ENCODE data around the gene ZNF804A. TPM values are rescaled to one million over a fixed set of nuclear protein-coding genes. Genes with fewer than 3 reads are reported as not detected.

The ZNF804A gene
- total RNA-seq, result not detected in 2 replicates

DNA sequence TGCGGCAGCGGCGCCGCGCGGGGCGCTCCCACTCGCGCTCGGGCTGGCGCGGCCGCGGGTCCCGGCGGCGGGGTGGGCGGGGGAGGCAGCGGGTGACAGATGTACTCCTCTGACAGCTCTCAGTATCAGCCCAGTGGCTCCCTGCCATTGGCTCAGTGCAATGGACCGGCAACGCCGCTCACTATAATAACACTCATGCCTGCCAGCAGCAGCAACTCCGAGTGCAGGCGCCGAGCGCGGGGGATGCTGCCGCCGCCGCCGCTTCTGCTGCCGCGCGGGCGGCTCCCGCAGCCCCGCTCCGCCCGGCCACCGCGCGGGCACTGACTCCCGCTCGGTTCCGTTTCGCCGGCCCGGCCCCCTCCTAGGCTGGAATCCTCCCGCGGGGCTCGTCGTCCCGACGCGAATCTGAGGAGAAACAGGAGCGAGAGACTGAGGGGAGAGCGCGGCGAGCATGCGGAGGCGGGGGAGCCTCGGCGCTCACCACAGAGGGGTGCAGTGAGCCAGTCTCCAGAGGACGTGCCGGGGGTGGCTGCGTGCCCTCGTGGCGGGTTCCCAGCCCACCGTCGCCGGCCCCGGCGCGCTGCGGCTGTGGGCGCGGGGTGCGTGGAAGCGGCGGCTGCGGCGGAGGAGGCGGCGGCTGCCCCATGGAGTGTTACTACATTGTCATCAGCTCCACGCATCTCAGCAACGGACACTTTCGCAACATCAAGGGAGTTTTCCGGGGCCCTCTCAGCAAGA is at the start of gene ZNF804A:
ZNF804A (plus strand) TSS at position 214 of the 738 bp plus-strand sequence; CDS start at position 645, 431 bp downstream.
- H3K27ac Mint-ChIP-seq, result no peak within 1 kb of the TSS
- no peak for DNase-seq (ENCODE audit: low spot score)

DNA sequence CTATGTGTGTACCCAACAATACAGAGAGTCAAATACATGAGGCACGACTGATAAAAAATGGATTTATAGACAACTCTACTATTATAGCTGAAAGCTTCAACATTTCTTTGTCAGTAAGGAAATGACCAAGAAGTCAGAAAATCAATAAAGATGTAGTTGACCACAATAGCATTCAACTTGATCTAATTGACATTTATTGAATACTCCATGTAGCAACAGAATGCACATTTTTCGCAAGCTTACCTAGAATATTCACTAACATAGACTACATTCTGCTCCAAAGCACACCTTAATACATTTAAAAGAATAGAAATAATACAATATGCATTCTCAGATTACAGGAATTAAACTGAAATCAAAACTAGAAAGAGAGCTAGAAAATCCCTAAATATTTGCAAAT is 49.2 kb upstream of the ZNF804A start:
- no peaks in the 10 kb centered on the region for H3K36me3 Mint-ChIP-seq (ENCODE audit: low read depth)
- intact Hi-C loops (cut with micrococcal nuclease), result no loop called here
- no peaks in the 10 kb centered on the region for H3K27me3 Mint-ChIP-seq (ENCODE audit: low read depth)
- no peak overlapping the region for H3K27ac Mint-ChIP-seq
- no peaks in the 10 kb centered on the region for H3K9me3 Mint-ChIP-seq
- no peak overlapping the region for H3K4me3 Mint-ChIP-seq (ENCODE audit: low read depth)
- no peaks in the 10 kb centered on the region for H3K4me1 Mint-ChIP-seq (ENCODE audit: low read depth)
- DNase-seq (ENCODE audit: low spot score), result no peak

More for the DNA sequence above, at the start of gene ZNF804A:
- H3K27me3 Mint-ChIP-seq (ENCODE audit: low read depth), result peaks cover 44% of the 10 kb centered on the region
- no peaks in the 10 kb centered on the region for H3K36me3 Mint-ChIP-seq (ENCODE audit: low read depth)
- peaks cover 3% of the 10 kb centered on the region for H3K4me1 Mint-ChIP-seq (ENCODE audit: low read depth)
- H3K4me3 Mint-ChIP-seq (ENCODE audit: low read depth), result peak within 1 kb of the TSS; percentile 52
- intact Hi-C loops (cut with micrococcal nuclease), result no loop called here
- H3K9me3 Mint-ChIP-seq, result no peaks in the 10 kb centered on the region

DNA sequence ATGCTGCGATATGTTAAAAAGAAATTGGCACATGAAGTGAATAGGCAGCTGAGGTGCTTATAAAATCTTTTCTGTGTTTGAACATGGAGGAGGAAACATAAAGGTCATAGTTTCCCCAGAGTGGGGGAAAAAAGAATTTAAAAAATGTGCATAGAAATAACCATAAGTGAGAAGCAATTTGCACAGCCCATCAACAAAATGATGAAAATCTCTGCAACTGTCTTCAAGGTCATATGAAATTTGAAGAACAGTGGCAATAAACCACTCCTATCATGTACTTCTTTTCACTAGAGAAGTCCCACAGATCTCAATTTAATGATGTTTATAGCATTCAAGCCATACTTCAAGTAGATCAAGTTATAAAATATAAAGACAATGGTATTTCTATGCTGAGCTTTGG is 46.7 kb upstream of the ZNF804A start:
- H3K36me3 Mint-ChIP-seq (ENCODE audit: low read depth), result no peaks in the 10 kb centered on the region
- no peaks in the 10 kb centered on the region for H3K9me3 Mint-ChIP-seq
- DNase-seq (ENCODE audit: low spot score), result no peak
- H3K27me3 Mint-ChIP-seq (ENCODE audit: low read depth), result no peaks in the 10 kb centered on the region
- H3K4me1 Mint-ChIP-seq (ENCODE audit: low read depth), result no peaks in the 10 kb centered on the region
- H3K27ac Mint-ChIP-seq, result no peak overlapping the region
- intact Hi-C loops (cut with micrococcal nuclease), result no loop called here
- H3K4me3 Mint-ChIP-seq (ENCODE audit: low read depth), result no peak overlapping the region

DNA sequence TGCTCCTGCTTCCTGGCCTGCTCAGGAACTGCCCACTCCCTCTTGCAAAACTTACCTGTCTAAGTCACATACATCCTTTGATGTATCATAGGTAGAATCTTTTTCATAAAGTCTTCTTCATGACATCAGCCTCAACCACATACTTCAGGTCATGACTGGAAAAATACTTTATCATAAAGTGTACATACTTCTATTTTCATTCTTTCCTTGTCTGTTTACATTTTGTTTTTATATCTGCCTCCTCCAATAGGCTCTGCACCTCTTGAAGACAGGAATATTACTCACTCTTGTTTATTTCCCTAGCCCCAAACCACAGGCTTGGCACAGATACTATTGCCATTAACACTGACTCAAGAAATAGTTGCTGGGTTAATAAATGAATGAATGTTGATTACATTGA is 43.6 kb upstream of the ZNF804A start:
- Mint-ChIP-seq H3K27ac (no peak overlapping the region), H3K4me3 (ENCODE audit: low read depth) (no peak overlapping the region), H3K4me1 (ENCODE audit: low read depth) (no peaks in the 10 kb centered on the region), H3K27me3 (ENCODE audit: low read depth) (no peaks in the 10 kb centered on the region), H3K9me3 (no peaks in the 10 kb centered on the region), H3K36me3 (ENCODE audit: low read depth) (no peaks in the 10 kb centered on the region)
- intact Hi-C loops (cut with micrococcal nuclease), result no loop called here
- no peak for DNase-seq (ENCODE audit: low spot score)

DNA sequence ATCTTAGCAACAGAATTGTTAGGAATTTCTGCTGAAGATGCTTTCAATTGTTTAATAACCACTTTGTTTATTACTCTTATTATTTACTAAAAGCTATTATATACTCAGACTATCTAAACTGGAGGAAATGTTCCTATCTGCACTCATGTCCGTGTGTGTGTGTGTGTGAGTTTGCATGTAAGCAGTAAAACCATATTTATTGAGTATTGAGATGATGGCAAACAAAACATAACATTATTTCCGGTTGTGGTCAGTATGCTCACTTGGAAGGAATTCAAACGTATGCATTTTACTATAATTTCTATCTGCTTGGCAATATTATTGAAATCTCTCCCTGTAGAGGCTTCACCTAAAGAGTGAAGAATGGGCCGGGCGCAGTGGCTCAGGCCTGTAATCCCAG is 43.0 kb upstream of the ZNF804A start:
- Mint-ChIP-seq H3K36me3 (ENCODE audit: low read depth) (no peaks in the 10 kb centered on the region), H3K4me1 (ENCODE audit: low read depth) (no peaks in the 10 kb centered on the region), H3K27me3 (ENCODE audit: low read depth) (no peaks in the 10 kb centered on the region), H3K4me3 (ENCODE audit: low read depth) (no peak overlapping the region), H3K9me3 (no peaks in the 10 kb centered on the region), H3K27ac (no peak overlapping the region)
- DNase-seq (ENCODE audit: low spot score), result no peak
- intact Hi-C loops (cut with micrococcal nuclease), result no loop called here

DNA sequence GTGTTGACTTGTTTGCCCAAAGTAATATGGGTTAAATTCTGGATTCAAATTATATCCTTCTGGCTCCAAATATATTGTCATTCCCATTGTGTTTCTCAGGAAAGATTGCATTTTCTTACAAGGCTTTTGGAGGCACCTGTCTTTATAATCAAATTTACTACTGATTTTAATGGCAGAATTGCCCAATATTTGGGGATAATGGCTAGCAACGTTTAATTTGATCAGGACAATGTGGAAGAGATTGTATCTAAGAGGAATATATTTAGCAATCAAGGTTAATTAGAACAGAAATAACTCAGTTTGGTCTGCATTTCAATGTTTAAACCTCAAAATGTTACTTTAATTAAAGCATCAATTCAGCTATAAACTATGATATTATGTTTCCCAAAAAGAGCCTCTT is 41.7 kb upstream of the ZNF804A start:
- no peaks in the 10 kb centered on the region for H3K27me3 Mint-ChIP-seq (ENCODE audit: low read depth)
- intact Hi-C loops (cut with micrococcal nuclease), result no loop called here

DNA sequence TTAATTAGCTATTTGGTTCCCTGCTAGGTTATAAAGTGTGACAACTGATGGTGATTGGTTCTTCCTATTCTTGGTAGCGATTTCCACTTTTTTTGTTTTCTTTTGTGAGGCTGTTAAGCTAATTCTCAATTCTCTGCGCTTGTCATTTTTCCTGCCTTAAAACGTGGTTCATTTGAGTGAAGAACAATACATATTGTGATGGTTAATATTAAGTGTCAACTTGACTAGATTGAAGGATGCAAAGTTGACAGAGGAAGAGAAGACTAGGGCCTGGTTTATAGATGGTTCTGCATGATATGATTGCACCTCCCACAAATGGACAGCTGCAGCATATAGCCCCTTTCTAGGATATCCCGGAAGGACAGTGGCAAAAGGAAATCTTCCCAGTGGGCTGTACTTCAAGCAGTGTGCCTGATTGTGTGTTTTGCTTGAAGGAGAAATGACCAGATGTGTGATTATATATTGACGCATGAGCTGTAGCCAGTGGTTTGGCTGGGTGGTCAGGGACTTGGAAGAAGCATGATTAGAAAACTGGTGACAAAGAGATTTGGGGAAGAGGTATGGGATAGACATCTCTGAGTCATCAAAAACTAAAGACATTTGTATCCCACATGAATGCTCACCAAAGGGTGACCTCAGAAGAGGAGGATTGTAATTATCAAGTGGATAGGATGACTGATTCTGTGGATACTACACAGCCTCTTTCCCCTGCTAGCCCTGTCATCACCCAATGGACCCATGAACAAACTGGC is 39.4 kb upstream of the ZNF804A start:
- no peaks in the 10 kb centered on the region for H3K27me3 Mint-ChIP-seq (ENCODE audit: low read depth)
- intact Hi-C loops (cut with micrococcal nuclease), result no loop called here
- H3K4me1 Mint-ChIP-seq (ENCODE audit: low read depth), result no peaks in the 10 kb centered on the region
- H3K36me3 Mint-ChIP-seq (ENCODE audit: low read depth), result no peaks in the 10 kb centered on the region
- H3K27ac Mint-ChIP-seq, result no peak overlapping the region
- H3K9me3 Mint-ChIP-seq, result no peaks in the 10 kb centered on the region
- no peak overlapping the region for H3K4me3 Mint-ChIP-seq (ENCODE audit: low read depth)
- DNase-seq (ENCODE audit: low spot score), result no peak

More for the DNA sequence above, 41.7 kb upstream of the ZNF804A start:
- no peak for DNase-seq (ENCODE audit: low spot score)
- Mint-ChIP-seq H3K36me3 (ENCODE audit: low read depth) (no peaks in the 10 kb centered on the region), H3K9me3 (no peaks in the 10 kb centered on the region), H3K27ac (no peak overlapping the region), H3K4me1 (ENCODE audit: low read depth) (no peaks in the 10 kb centered on the region), H3K4me3 (ENCODE audit: low read depth) (no peak overlapping the region)

DNA sequence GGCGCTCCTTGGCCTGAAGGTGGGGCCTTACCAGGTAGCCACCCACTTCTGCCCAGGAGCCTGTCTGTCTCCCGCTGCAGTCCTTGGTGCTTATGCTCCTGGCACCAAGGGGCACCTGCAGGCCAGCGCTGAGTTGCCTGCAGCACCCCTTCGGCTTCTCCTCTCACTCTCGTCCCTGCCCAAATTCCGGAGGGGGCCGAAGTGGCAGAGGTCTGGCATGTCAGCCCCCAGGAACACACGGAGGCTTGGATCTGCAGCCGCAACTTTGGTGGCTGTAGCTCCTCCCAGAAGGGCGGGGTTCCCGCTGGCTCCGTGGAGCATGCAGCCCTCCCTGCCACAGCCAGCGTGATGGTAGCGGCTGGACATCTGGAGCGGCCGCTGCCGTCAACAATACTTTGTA is 37.7 kb upstream of the ZNF804A start:
- no peaks in the 10 kb centered on the region for H3K9me3 Mint-ChIP-seq
- no peak overlapping the region for H3K27ac Mint-ChIP-seq
- no peak for DNase-seq (ENCODE audit: low spot score)
- H3K4me1 Mint-ChIP-seq (ENCODE audit: low read depth), result no peaks in the 10 kb centered on the region
- H3K27me3 Mint-ChIP-seq (ENCODE audit: low read depth), result no peaks in the 10 kb centered on the region
- intact Hi-C loops (cut with micrococcal nuclease), result no loop called here
- no peaks in the 10 kb centered on the region for H3K36me3 Mint-ChIP-seq (ENCODE audit: low read depth)
- H3K4me3 Mint-ChIP-seq (ENCODE audit: low read depth), result no peak overlapping the region

DNA sequence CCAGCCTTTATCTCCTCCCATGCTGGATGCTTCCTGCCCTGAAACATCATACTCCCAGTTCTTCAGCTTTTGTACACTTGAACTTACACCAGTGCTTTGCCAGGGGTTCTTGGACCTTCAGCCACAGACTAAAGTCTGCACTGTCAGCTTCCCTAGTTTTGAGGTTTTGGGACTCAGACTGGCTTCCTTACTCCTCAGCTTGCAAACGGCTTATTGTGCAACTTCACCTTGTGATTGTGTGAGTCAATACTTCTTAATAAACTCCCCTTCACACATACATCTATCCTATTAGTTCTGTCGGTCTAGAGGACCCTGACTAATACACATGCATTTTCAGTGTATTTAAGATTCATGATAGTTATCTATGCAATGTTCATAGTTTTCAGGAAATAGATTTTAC is 35.8 kb upstream of the ZNF804A start:
- H3K4me3 Mint-ChIP-seq (ENCODE audit: low read depth), result no peak overlapping the region
- intact Hi-C loops (cut with micrococcal nuclease), result no loop called here
- no peaks in the 10 kb centered on the region for H3K36me3 Mint-ChIP-seq (ENCODE audit: low read depth)
- DNase-seq (ENCODE audit: low spot score), result no peak
- no peaks in the 10 kb centered on the region for H3K4me1 Mint-ChIP-seq (ENCODE audit: low read depth)
- no peaks in the 10 kb centered on the region for H3K27me3 Mint-ChIP-seq (ENCODE audit: low read depth)
- H3K27ac Mint-ChIP-seq, result no peak overlapping the region
- H3K9me3 Mint-ChIP-seq, result no peaks in the 10 kb centered on the region

DNA sequence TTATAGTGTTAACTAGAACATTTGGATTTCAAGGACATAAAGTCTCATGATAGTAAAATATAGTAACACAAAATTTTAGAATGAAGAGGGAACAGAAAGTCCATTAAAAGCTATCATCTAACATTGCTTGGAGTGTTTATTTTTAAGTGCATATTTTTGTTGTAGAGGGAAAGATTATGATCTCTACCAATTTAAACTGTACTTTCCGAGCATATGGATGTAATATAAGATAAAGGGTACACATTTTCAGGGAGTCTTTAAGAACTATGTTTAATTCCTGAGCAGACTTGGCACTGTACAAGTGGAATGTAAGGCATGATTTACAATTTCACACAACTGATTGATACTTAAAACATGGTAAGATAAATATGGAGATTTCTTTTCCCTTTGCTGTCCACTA is 34.2 kb upstream of the ZNF804A start:
- Mint-ChIP-seq H3K4me3 (ENCODE audit: low read depth) (no peak overlapping the region), H3K36me3 (ENCODE audit: low read depth) (no peaks in the 10 kb centered on the region), H3K9me3 (no peaks in the 10 kb centered on the region), H3K4me1 (ENCODE audit: low read depth) (no peaks in the 10 kb centered on the region), H3K27ac (no peak overlapping the region), H3K27me3 (ENCODE audit: low read depth) (no peaks in the 10 kb centered on the region)
- no peak for DNase-seq (ENCODE audit: low spot score)
- intact Hi-C loops (cut with micrococcal nuclease), result no loop called here

DNA sequence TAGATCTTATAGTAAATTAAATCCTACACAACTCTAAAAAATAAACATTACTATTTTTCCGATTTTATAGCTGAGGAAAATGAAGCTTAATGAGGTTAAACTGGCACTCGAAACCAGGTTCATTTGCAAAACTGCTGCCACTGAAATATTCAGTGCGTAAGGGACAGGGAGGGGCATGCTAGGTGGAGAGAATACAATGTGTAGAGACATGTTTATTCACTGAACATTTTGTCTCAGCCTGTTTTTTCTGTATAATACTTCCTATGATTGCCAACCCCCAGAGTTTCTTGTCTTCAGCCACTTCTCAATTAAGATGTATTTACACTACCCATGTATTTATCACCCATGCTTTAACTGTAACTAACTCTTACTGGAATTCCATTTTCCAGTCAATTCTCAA is 31.6 kb upstream of the ZNF804A start:
- Mint-ChIP-seq H3K4me3 (ENCODE audit: low read depth) (no peak overlapping the region), H3K36me3 (ENCODE audit: low read depth) (no peaks in the 10 kb centered on the region), H3K27ac (no peak overlapping the region), H3K9me3 (no peaks in the 10 kb centered on the region), H3K4me1 (ENCODE audit: low read depth) (no peaks in the 10 kb centered on the region), H3K27me3 (ENCODE audit: low read depth) (no peaks in the 10 kb centered on the region)
- DNase-seq (ENCODE audit: low spot score), result no peak
- intact Hi-C loops (cut with micrococcal nuclease), result no loop called here

DNA sequence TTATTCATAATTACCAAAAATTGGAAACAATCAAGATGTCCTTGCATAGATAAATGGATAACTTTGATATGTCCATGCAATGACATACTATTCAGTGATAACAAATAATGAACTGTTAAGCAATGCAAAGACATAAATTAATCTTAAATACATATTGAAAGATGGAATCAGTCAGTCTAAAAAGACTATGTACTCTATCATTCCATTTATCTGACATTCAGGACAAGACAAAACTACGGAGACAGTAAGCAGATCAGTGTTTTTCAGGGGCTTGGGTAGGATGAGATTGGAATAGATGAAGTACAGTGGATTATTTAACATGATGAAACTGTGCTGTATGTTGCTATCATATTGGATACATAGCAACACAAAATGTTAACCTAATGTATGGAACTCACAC is 21.3 kb upstream of the ZNF804A start:
- Mint-ChIP-seq H3K27me3 (ENCODE audit: low read depth) (no peaks in the 10 kb centered on the region), H3K36me3 (ENCODE audit: low read depth) (no peaks in the 10 kb centered on the region), H3K4me3 (ENCODE audit: low read depth) (no peak overlapping the region), H3K4me1 (ENCODE audit: low read depth) (no peaks in the 10 kb centered on the region), H3K27ac (no peak overlapping the region), H3K9me3 (no peaks in the 10 kb centered on the region)
- DNase-seq (ENCODE audit: low spot score), result no peak
- intact Hi-C loops (cut with micrococcal nuclease), result no loop called here

DNA sequence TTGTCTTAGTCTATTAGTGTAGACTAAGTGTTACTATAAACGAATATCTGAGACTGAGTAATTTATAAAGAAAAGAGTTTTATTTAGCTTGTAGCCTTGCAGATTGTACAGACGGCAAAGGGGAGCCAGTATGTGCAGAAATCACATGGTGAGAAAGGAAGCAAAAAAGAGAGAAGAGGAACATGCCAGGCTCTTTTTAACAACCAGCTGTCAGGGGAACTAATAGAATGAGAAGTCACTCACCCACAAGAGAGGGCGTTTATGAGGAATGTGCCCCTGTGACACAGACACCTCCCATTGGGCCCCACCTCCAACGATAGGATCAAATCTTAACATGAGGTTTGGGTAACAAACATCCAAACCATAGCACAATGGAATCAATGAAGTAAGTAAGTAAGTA is 20.6 kb upstream of the ZNF804A start:
- intact Hi-C loops (cut with micrococcal nuclease), result no loop called here
- no peak overlapping the region for H3K27ac Mint-ChIP-seq
- H3K4me1 Mint-ChIP-seq (ENCODE audit: low read depth), result no peaks in the 10 kb centered on the region
- H3K27me3 Mint-ChIP-seq (ENCODE audit: low read depth), result no peaks in the 10 kb centered on the region
- H3K9me3 Mint-ChIP-seq, result no peaks in the 10 kb centered on the region
- no peak overlapping the region for H3K4me3 Mint-ChIP-seq (ENCODE audit: low read depth)
- DNase-seq (ENCODE audit: low spot score), result no peak
- H3K36me3 Mint-ChIP-seq (ENCODE audit: low read depth), result no peaks in the 10 kb centered on the region
